ENCODE results near the gene SLC4A2.
A peak's percentile ranks its signal among the peaks of the same experiment; 100 is the strongest.

SLC4A2 gene

DNA sequence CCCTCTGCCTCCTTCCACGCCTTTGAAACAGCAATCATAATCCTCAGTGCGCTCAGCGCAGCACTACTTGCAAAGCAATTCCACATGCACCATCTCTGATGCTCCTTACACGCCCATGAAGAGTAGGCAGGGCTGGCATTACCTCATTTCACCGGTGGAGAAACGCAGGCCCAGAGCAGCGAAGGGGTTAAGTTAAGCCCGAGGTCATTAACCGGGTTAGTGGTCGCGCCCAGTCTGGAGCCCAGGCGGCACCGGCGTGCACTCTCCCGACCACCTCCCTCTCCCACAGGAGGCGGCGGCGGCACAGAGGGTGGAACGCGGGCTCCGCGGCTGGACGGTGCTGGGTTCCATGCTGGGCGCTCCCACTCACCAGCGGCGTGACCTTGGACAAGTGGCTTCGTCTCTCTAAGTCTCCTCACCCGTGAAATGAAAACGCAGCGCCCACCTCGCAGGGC is 20.7 kb downstream of the SLC4A2 start (continued):
- TF ChIP-seq, protein P1, sequence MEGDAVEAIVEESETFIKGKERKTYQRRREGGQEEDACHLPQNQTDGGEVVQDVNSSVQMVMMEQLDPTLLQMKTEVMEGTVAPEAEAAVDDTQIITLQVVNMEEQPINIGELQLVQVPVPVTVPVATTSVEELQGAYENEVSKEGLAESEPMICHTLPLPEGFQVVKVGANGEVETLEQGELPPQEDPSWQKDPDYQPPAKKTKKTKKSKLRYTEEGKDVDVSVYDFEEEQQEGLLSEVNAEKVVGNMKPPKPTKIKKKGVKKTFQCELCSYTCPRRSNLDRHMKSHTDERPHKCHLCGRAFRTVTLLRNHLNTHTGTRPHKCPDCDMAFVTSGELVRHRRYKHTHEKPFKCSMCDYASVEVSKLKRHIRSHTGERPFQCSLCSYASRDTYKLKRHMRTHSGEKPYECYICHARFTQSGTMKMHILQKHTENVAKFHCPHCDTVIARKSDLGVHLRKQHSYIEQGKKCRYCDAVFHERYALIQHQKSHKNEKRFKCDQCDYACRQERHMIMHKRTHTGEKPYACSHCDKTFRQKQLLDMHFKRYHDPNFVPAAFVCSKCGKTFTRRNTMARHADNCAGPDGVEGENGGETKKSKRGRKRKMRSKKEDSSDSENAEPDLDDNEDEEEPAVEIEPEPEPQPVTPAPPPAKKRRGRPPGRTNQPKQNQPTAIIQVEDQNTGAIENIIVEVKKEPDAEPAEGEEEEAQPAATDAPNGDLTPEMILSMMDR (tag by site-specific recombination; IDR thresholded peaks at IDR 0.05) = 0 out of 2 replicates have a peak, but pooled peaks have one; percentile 20
- no peak for TF ChIP-seq ZNF701 (tag by site-specific recombination; IDR thresholded peaks at IDR 0.05)
- no peak for TF ChIP-seq ZNF16 (tag by site-specific recombination; IDR thresholded peaks at IDR 0.05; ENCODE audit: low read depth)
- TF ChIP-seq ZNF610 (tag by site-specific recombination; IDR thresholded peaks at IDR 0.05; ENCODE audit: borderline replicate concordance) = no peak
- TF ChIP-seq, protein P2, sequence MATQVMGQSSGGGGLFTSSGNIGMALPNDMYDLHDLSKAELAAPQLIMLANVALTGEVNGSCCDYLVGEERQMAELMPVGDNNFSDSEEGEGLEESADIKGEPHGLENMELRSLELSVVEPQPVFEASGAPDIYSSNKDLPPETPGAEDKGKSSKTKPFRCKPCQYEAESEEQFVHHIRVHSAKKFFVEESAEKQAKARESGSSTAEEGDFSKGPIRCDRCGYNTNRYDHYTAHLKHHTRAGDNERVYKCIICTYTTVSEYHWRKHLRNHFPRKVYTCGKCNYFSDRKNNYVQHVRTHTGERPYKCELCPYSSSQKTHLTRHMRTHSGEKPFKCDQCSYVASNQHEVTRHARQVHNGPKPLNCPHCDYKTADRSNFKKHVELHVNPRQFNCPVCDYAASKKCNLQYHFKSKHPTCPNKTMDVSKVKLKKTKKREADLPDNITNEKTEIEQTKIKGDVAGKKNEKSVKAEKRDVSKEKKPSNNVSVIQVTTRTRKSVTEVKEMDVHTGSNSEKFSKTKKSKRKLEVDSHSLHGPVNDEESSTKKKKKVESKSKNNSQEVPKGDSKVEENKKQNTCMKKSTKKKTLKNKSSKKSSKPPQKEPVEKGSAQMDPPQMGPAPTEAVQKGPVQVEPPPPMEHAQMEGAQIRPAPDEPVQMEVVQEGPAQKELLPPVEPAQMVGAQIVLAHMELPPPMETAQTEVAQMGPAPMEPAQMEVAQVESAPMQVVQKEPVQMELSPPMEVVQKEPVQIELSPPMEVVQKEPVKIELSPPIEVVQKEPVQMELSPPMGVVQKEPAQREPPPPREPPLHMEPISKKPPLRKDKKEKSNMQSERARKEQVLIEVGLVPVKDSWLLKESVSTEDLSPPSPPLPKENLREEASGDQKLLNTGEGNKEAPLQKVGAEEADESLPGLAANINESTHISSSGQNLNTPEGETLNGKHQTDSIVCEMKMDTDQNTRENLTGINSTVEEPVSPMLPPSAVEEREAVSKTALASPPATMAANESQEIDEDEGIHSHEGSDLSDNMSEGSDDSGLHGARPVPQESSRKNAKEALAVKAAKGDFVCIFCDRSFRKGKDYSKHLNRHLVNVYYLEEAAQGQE (tag by site-specific recombination; IDR thresholded peaks at IDR 0.05) = no peak
- TF ChIP-seq, protein P3, sequence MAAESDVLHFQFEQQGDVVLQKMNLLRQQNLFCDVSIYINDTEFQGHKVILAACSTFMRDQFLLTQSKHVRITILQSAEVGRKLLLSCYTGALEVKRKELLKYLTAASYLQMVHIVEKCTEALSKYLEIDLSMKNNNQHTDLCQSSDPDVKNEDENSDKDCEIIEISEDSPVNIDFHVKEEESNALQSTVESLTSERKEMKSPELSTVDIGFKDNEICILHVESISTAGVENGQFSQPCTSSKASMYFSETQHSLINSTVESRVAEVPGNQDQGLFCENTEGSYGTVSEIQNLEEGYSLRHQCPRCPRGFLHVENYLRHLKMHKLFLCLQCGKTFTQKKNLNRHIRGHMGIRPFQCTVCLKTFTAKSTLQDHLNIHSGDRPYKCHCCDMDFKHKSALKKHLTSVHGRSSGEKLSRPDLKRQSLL (tag by site-specific recombination; IDR thresholded peaks at IDR 0.05) = no peak
- TF ChIP-seq, protein P4, sequence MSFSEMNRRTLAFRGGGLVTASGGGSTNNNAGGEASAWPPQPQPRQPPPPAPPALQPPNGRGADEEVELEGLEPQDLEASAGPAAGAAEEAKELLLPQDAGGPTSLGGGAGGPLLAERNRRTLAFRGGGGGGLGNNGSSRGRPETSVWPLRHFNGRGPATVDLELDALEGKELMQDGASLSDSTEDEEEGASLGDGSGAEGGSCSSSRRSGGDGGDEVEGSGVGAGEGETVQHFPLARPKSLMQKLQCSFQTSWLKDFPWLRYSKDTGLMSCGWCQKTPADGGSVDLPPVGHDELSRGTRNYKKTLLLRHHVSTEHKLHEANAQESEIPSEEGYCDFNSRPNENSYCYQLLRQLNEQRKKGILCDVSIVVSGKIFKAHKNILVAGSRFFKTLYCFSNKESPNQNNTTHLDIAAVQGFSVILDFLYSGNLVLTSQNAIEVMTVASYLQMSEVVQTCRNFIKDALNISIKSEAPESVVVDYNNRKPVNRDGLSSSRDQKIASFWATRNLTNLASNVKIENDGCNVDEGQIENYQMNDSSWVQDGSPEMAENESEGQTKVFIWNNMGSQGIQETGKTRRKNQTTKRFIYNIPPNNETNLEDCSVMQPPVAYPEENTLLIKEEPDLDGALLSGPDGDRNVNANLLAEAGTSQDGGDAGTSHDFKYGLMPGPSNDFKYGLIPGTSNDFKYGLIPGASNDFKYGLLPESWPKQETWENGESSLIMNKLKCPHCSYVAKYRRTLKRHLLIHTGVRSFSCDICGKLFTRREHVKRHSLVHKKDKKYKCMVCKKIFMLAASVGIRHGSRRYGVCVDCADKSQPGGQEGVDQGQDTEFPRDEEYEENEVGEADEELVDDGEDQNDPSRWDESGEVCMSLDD (tag by site-specific recombination; IDR thresholded peaks at IDR 0.05) = peak; percentile 72; the same call in 1 of the 2 replicates
- TF ChIP-seq ZNF501 (tag by site-specific recombination; IDR thresholded peaks at IDR 0.05) = no peak
- no peak for TF ChIP-seq ZNF48 (tag by site-specific recombination; IDR thresholded peaks at IDR 0.05)
- peak; percentile 89 for TF ChIP-seq ZFP37 (tag by site-specific recombination; IDR thresholded peaks at IDR 0.05)
- TF ChIP-seq, protein P5, sequence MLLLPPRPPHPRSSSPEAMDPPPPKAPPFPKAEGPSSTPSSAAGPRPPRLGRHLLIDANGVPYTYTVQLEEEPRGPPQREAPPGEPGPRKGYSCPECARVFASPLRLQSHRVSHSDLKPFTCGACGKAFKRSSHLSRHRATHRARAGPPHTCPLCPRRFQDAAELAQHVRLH (tag by site-specific recombination; IDR thresholded peaks at IDR 0.05) = no peak
- no peak for TF ChIP-seq ZNF561 (tag by site-specific recombination; IDR thresholded peaks at IDR 0.05; ENCODE audit: borderline replicate concordance)
- TF ChIP-seq GLIS2 (tag by site-specific recombination; IDR thresholded peaks at IDR 0.05) = no peak
- TF ChIP-seq ZNF140 (tag by site-specific recombination; IDR thresholded peaks at IDR 0.05) = no peak
- no peak for TF ChIP-seq ZNF571 (tag by site-specific recombination; IDR thresholded peaks at IDR 0.05)
- no peak for TF ChIP-seq ZNF560 (tag by site-specific recombination; IDR thresholded peaks at IDR 0.05; ENCODE audit: borderline replicate concordance)
- TF ChIP-seq, protein P6, sequence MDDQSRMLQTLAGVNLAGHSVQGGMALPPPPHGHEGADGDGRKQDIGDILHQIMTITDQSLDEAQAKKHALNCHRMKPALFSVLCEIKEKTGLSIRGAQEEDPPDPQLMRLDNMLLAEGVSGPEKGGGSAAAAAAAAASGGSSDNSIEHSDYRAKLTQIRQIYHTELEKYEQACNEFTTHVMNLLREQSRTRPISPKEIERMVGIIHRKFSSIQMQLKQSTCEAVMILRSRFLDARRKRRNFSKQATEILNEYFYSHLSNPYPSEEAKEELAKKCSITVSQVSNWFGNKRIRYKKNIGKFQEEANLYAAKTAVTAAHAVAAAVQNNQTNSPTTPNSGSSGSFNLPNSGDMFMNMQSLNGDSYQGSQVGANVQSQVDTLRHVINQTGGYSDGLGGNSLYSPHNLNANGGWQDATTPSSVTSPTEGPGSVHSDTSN (CRISPR knock-in tag; IDR thresholded peaks at IDR 0.05) = no peak
- no peak for TF ChIP-seq ZNF155 (tag by site-specific recombination; IDR thresholded peaks at IDR 0.05)
- TF ChIP-seq, protein P7, sequence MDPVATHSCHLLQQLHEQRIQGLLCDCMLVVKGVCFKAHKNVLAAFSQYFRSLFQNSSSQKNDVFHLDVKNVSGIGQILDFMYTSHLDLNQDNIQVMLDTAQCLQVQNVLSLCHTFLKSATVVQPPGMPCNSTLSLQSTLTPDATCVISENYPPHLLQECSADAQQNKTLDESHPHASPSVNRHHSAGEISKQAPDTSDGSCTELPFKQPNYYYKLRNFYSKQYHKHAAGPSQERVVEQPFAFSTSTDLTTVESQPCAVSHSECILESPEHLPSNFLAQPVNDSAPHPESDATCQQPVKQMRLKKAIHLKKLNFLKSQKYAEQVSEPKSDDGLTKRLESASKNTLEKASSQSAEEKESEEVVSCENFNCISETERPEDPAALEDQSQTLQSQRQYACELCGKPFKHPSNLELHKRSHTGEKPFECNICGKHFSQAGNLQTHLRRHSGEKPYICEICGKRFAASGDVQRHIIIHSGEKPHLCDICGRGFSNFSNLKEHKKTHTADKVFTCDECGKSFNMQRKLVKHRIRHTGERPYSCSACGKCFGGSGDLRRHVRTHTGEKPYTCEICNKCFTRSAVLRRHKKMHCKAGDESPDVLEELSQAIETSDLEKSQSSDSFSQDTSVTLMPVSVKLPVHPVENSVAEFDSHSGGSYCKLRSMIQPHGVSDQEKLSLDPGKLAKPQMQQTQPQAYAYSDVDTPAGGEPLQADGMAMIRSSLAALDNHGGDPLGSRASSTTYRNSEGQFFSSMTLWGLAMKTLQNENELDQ (tag by site-specific recombination; IDR thresholded peaks at IDR 0.05; ENCODE audit: low read depth) = no peak
- TF ChIP-seq ZNF175 (tag by site-specific recombination; IDR thresholded peaks at IDR 0.05) = no peak
- TF ChIP-seq KLF1 (tag by site-specific recombination; IDR thresholded peaks at IDR 0.05) = peak; percentile 89
- peak; percentile 63 for TF ChIP-seq KLF16 (tag by site-specific recombination; IDR thresholded peaks at IDR 0.05)
- TF ChIP-seq, protein P8, sequence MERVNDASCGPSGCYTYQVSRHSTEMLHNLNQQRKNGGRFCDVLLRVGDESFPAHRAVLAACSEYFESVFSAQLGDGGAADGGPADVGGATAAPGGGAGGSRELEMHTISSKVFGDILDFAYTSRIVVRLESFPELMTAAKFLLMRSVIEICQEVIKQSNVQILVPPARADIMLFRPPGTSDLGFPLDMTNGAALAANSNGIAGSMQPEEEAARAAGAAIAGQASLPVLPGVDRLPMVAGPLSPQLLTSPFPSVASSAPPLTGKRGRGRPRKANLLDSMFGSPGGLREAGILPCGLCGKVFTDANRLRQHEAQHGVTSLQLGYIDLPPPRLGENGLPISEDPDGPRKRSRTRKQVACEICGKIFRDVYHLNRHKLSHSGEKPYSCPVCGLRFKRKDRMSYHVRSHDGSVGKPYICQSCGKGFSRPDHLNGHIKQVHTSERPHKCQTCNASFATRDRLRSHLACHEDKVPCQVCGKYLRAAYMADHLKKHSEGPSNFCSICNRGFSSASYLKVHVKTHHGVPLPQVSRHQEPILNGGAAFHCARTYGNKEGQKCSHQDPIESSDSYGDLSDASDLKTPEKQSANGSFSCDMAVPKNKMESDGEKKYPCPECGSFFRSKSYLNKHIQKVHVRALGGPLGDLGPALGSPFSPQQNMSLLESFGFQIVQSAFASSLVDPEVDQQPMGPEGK (tag by site-specific recombination; IDR thresholded peaks at IDR 0.05) = no peak
- TF ChIP-seq ZFHX2 (tag by site-specific recombination; conservative IDR thresholded peaks at IDR 0.05) = no peak; the same call in 1 of the 2 replicates
- TF ChIP-seq MEIS1 (CRISPR knock-in tag; IDR thresholded peaks at IDR 0.05; ENCODE audit: borderline replicate concordance) = no peak
- no peak for TF ChIP-seq ZNF664 (tag by site-specific recombination; IDR thresholded peaks at IDR 0.05)
